Gastroesophageal sphincter (tissue), 4 donors: ENCODE results near the gene KCNJ1. TPM values are rescaled to one million over a fixed set of nuclear protein-coding genes. Genes with fewer than 3 reads are reported as not detected.

Source experiments
- ATAC-seq: fragments of 150-250 bp; one replicate; pipeline ENCODE4 v1.9.1; 2016; ENCODE audit warnings: mild to moderate bottlenecking, moderate library complexity
- H3K27ac ChIP-seq, 4 donors: fragments of 200-600 bp; sonication (generic) in 3 of 4; 1 replicate in 3 of 4; 2 replicates in 1 of 4; pipeline ENCODE4 v1.5.1; 2016 to 2019
- H3K27me3 ChIP-seq: fragments of 200-600 bp; sonication (generic); one replicate; pipeline ENCODE4 v1.5.1; 2019
- H3K36me3 ChIP-seq, 2 donors: fragments of 200-600 bp; sonication (generic); one replicate each; pipeline ENCODE4 v1.5.1; 2019; ENCODE audit warnings: control low read depth in 1 of 2
- H3K4me1 ChIP-seq, 3 donors: fragments of 200-600 bp; sonication (generic); 1 replicate in 2 of 3; 2 replicates in 1 of 3; pipeline ENCODE4 v1.5.1; 2016 to 2019; ENCODE audit warnings: control low read depth in 2 of 3
- H3K4me3 ChIP-seq, 2 donors: fragments of 200-600 bp; sonication (generic); one replicate each; pipeline ENCODE4 v1.5.1; 2019; ENCODE audit warnings: mild to moderate bottlenecking in 1 of 2, moderate library complexity in 1 of 2
- H3K9me3 ChIP-seq, 3 donors: fragments of 200-600 bp; sonication (generic); one replicate each; pipeline ENCODE4 v1.5.1; 2017 to 2019; ENCODE audit warnings: control low read depth in 2 of 3
- CTCF ChIP-seq, 4 experiments: fragments of 200-600 bp in 2 of 4; fragments of 450-650 bp in 2 of 4; sonication (generic) in 1 of 4; IDR thresholded peaks; one replicate each; pipeline ENCODE4 v1.5.1; 2017 to 2019; ENCODE audit warnings: antibody characterized with exemption in 4 of 4, mild to moderate bottlenecking in 2 of 4, moderate library complexity in 2 of 4
- EP300 ChIP-seq: sonication (generic); formaldehyde crosslinking; IDR thresholded peaks from one replicate; pipeline ENCODE4 v1.6.1; 2017; ENCODE audit warnings: antibody characterized with exemption, mild to moderate bottlenecking
- POLR2A ChIP-seq, 2 donors: fragments of 450-650 bp; IDR thresholded peaks; one replicate each; pipeline ENCODE4 v1.6.1; 2017; ENCODE audit warnings: antibody characterized with exemption in 2 of 2, mild to moderate bottlenecking in 2 of 2, moderate library complexity in 1 of 2
- POLR2AphosphoS5 ChIP-seq: sonication (generic); formaldehyde crosslinking; IDR thresholded peaks from one replicate; pipeline ENCODE4 v1.6.1; 2017; ENCODE audit warnings: antibody characterized with exemption
- WGBS, 2 donors: methylation state at CpG; one replicate each; pipeline ENCODE4 v1.1.5; 2018; ENCODE audit warnings: low coverage in 1 of 2; 5-methylcytosine and 5-hydroxymethylcytosine counted together
- total RNA-seq, 4 donors: library from RNA; depleted of rRNA; stranded (reverse); fragments of >200 nt; gene quantifications; one replicate each; pipeline ENCODE4 v1.1.0, GENCODE V29; 2016

The KCNJ1 gene
- total RNA-seq, 4 donors from 2014 or later = 0.27 TPM; not detected in 3

DNA sequence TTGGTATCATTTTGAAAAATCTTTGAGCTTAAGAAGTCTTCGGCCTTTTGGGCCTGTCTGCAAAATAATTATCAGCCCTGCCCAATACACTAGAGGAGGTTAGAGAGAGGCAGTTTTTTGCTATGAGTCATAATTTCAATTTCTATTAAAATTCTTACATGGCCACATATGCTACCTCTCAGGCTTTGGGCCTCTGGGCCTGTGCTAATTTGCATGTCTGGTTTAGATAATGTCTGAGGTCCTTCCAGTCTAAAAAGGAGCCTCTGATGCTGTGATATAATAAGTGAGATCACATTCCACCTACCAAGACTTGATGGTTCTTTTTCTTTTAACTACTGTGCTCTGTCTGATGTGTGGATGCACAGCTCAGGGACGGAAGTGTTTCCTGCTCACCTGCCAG, 70.8 kb downstream of the KCNJ1 start:
- no peaks in the 10 kb centered on the region for H3K9me3 ChIP-seq
- H3K27ac ChIP-seq = no peak overlapping the region
- TF ChIP-seq POLR2AphosphoS5 (no peak), CTCF (IDR thresholded peaks at IDR 0.05) (no peak)
- H3K36me3 ChIP-seq = peaks cover 0 to 14% of the 10 kb centered on the region in 2 donors
- H3K4me3 ChIP-seq = no peak overlapping the region
- no peaks in the 10 kb centered on the region for H3K4me1 ChIP-seq
- no peak for ATAC-seq
- no peaks in the 10 kb centered on the region for H3K27me3 ChIP-seq
- 75 to 89% methylated on average over 1 of the region's 2 CpGs for WGBS, 2 donors

GRCh38 chr11:128790196-128790595, 76.9 kb downstream of the KCNJ1 start:
- Histone ChIP-seq H3K27ac (no peak overlapping the region), H3K27me3 (no peaks in the 10 kb centered on the region), H3K36me3 (no peaks in the 10 kb centered on the region), H3K9me3 (no peaks in the 10 kb centered on the region), H3K4me1 (peaks cover 0 to 6% (median 0%) of the 10 kb centered on the region in 3 donors), H3K4me3 (no peak overlapping the region)
- TF ChIP-seq CTCF (IDR thresholded peaks at IDR 0.05) (no peak), POLR2A (IDR thresholded peaks at IDR 0.05) (no peak), POLR2AphosphoS5 (no peak), EP300 (no peak)
- no peak for ATAC-seq
- 13 to 18% methylated on average over 4 to 6 of the region's 11 CpGs for WGBS, 2 donors

GRCh38 chr11:128789497-128790150, 77.5 kb downstream of the KCNJ1 start:
- no peaks in the 10 kb centered on the region for H3K9me3 ChIP-seq
- 66 to 74% methylated on average over 10 to 16 of the region's 17 CpGs for WGBS, 2 donors
- no peak overlapping the region for H3K4me3 ChIP-seq
- H3K27me3 ChIP-seq = no peaks in the 10 kb centered on the region
- no peaks in the 10 kb centered on the region for H3K36me3 ChIP-seq
- peaks cover 0 to 6% (median 0%) of the 10 kb centered on the region in 3 donors for H3K4me1 ChIP-seq
- no peak overlapping the region for H3K27ac ChIP-seq
- TF ChIP-seq POLR2A (IDR thresholded peaks at IDR 0.05) (no peak), POLR2AphosphoS5 (no peak), CTCF (IDR thresholded peaks at IDR 0.05) (no peak), EP300 (no peak)
- ATAC-seq = no peak

Other genes starting within 250 kb of the KCNJ1 start
- 10 to 100 TPM; 13.8 to 21.6 (median 17.9) TPM for gene FLI1, start 173.2 kb downstream of the KCNJ1 start, total RNA-seq
- gene KCNJ5, start 24.1 kb upstream of the KCNJ1 start, total RNA-seq = 1 to 10 TPM in 1 of 4 donors, under 1 TPM in 3; 0.31 to 3.2 (median 0.71) TPM
- gene TP53AIP1, start 75.6 kb upstream of the KCNJ1 start, total RNA-seq = under 1 TPM in 1 of 4 donors, not detected in 3; 0.42 TPM